Ramos (cell line): ENCODE measurements around the gene SERPINA10.

Source experiments
- in situ Hi-C: fragments of 300-500 bp; cut with MboI; formaldehyde crosslinking; loops from one replicate; pipeline ENCODE4 v1.14.3; 2022; ENCODE audit warnings: low sequenced_read_pairs; ENCODE audit not compliant: unreplicated experiment

The SERPINA10 gene

GRCh38 chr14:94292872-94293577 lies at the start of gene SERPINA10:
SERPINA10 (minus strand) TSS chr14:94293268; CDS start chr14:94290593, 2,675 bp downstream.
- in situ Hi-C loops, result no loop called here

- in situ Hi-C loops, result no loop called here
These were observed 49.4 kb upstream of the SERPINA10 start for GRCh38 chr14:94342334-94342934.

DNA sequence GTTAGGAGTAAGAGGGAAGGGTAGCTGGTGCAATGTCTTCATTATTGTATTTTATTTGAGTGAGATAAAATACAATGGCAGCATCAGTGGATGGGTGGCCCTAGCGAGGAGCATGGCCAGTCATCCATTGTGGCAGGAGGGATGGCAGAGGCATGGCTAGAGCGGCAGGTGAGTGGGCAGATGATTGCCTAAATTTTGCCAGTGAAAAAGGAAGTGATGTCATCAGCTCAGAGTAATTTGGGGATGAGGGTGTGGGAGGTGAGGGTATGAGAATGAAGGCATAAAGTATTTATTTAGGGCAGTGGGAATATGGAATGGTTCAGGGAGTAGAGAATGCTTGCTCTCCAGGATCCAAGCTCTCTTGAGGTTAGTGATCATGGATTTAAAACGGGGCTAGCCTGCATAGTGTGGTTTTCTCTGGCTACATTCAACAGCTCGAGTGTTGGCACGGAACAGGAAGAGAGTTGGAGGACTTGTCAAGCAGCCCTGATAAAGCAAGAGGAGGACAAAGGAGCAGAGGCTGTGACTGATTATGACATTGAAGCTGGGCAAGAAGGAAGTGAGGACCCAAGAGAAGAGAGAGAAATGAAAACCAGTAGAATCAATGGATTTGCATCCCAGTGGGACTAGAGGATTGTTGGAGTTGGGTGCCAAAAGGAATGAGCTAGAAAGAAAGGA lies 48.7 kb upstream of the SERPINA10 start:
- in situ Hi-C loops, result no loop called here

- in situ Hi-C loops, result no loop called here
These were observed 47.5 kb upstream of the SERPINA10 start for GRCh38 chr14:94340533-94340932.

GRCh38 chr14:94338023-94338422 lies 45.0 kb upstream of the SERPINA10 start:
- in situ Hi-C loops, result no loop called here

- in situ Hi-C loops, result no loop called here
These were observed 44.2 kb upstream of the SERPINA10 start for GRCh38 chr14:94337274-94337673.

- in situ Hi-C loops, result no loop called here
These were observed 41.8 kb upstream of the SERPINA10 start for GRCh38 chr14:94334872-94335271.

DNA sequence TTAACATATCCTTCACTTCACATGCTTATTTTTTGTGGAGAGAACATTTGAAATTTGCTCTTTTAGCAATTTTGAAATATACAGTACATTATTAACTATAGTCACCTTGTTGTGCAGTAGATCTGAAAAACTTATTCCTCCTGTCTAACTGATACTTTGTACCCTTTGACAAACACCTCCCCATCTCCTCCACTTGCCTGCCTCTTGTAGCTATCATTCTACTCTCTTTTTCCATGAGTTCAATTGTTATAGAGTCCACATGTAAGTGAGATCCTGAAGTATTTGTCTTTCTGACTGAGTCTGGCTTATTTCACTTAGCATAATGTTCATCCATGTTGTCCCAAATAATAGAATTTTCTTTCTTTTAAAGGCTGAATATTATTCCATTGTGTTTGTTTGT lies 39.5 kb upstream of the SERPINA10 start:
- in situ Hi-C loops, result no loop called here

- in situ Hi-C loops, result no loop called here
These were observed 39.1 kb upstream of the SERPINA10 start for GRCh38 chr14:94332063-94332583.

DNA sequence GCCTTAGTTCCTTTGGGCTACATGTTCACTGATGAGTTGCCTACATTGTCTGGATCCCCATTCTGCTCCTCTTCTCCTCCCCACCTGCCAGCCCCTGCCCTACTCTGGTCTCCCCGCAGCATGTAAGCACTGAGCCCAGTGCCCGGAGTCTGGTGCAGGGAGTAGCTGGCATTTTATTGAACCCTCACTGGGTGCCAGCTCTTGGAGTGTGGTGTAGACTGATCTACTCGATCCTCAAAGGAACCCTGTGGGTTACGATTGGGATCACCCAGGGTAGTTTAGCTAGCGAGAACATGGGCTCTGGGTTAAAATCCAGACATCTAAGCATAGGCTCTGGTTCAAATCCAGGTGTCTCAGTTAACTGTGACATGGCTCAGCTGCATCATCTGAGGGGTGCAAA lies 38.4 kb upstream of the SERPINA10 start:
- in situ Hi-C loops, result no loop called here

- in situ Hi-C loops, result no loop called here
These were observed 37.8 kb upstream of the SERPINA10 start for GRCh38 chr14:94330857-94331256.

DNA sequence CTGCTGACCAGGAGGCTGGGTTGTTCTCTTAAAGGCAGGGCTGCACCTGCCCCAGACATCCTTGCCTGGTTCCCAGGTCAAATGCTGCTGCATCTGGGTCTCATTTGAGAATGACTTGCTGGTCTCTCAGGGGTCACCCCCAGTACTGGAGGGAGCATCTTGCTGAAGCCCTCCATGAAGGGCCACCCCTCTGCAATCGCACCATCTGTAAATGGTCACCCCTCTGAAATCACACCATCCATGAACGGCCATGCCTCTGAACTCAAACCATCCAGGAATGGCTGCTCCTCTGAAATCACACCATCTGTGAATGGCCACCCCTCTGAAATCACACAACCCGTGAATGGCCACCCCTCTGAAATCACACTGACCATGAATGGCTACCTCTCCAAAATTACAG lies 37.4 kb upstream of the SERPINA10 start:
- in situ Hi-C loops, result no loop called here

DNA sequence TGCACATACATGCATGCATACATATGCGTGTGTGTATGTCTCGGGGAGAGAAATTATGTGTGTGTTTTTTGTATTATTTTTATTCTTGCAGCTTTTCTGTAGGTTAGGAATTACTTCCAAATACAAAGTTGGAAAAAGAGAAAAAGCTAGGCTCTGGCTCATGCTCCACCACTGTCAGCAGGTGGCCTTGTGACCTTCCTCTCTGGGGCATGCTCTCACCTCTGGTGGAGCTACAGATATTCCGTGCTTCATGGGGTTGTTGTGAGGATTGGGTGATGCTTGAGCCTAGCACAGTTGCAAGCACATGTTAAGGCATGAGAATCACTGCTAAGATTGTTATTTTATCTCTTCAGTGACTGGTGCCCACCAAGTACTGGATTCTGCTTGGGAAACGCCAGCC lies 36.8 kb upstream of the SERPINA10 start:
- in situ Hi-C loops, result no loop called here

GRCh38 chr14:94328196-94328595 lies 35.1 kb upstream of the SERPINA10 start:
- in situ Hi-C loops, result no loop called here

DNA sequence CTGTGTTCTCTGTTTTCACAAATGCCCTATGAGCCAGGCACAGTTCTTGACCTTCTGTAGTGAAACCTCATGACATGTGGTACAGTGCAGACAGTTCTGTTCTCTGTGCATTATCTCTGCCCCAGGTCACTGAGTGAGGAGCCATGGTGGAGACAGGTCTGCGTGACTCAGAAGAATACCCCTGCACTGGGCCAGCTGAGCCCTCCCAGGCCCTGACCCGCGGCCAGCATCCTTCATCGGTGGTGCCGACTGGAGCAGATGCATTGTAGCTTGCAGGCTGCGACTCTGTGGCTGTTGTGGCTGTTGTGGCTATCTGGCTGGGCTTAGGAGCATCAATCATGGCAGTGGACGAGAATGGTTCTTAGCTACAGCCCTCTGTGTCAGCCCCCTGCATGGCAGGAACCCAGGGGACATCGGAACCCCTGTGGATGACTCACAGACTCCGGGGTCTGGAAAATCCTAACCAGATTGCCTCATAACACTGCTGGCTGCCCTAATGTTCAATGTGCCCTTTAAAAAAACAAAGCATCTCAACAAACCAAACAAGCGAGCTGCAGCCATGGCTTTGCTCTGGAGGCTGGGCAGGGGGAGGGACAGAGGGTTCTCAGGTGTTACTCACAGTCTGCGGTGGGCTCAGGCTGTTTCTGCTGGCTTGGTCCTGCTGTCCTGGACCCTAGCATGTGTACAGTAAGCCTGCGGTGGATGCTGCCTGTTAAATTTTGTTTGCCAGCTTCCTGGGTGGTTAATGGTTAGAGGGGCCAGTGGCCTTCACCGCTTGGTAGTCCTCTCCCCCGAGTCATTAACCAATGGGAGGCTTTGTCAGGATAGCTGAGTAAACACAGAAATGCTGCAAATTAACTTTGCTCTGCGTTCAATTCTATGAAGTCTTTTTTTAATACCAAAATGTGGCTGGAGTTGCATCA lies 29.8 kb upstream of the SERPINA10 start, which contains the start of gene SERPINA6:
TSS of gene SERPINA6 (minus strand) at position 689 of the 923 bp plus-strand sequence. CDS start 8,688 bp downstream, outside the sequence.
- in situ Hi-C loops, result no loop called here

DNA sequence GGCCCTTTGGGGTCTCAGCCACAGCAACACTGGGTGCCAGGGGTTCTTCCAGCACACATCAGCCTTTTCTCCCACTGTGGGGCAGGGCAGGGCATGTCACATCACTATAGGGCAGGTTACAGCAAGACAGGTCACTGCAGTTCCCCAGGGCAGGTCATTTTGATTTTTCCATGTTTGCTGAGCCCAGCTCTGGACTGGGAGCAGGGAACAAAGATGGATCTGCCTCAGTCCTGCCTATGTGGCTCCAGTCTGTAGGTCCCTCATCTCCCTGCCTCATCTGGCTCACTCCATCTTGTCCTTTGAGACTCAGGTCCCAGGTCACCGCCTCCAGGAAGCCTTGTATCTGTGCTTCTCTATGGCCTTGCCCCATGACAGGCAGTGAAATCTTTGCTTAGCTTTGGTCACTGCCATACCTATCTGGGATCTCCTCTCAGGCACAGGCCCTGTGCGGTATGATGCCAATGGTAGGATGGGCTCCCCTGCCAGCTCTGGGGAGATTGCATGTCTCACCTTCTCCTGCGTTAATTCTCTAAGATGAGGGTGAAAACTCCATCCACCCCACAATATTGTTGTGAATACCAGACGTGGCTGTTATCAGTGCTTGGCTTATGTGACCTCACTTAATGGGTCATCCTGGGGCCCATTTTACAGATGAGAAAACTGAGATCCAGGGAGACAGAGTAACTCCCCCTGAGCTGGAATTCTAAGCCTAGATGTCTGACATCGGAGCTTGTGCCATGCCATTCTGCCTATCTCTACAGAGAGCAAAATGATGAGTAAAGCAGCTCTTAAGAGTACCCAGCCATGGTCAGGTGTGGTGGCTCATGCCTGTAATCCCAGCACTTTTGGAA lies 28.6 kb upstream of the SERPINA10 start:
- in situ Hi-C loops, result no loop called here

DNA sequence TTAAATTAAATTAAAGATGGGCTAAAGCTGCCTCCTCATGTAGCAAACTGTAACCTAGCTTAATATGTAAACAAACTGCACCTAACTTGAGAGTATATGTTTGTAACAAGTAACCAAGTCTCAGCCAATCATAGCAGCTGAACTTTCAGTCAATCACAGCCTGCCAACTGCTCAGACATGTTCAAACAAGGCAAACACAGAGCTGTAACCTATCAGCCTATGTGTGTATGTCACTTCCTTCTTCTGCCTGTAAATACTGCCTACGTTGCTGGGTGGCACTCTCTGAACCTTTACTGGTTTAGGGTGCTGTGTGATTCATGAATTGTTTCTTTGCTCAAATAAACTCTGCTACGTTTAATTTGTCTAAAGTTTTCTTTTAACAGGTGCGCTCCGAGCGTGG lies 27.2 kb upstream of the SERPINA10 start:
- in situ Hi-C loops, result no loop called here

GRCh38 chr14:94317259-94317658 lies 24.2 kb upstream of the SERPINA10 start:
- in situ Hi-C loops, result no loop called here

DNA sequence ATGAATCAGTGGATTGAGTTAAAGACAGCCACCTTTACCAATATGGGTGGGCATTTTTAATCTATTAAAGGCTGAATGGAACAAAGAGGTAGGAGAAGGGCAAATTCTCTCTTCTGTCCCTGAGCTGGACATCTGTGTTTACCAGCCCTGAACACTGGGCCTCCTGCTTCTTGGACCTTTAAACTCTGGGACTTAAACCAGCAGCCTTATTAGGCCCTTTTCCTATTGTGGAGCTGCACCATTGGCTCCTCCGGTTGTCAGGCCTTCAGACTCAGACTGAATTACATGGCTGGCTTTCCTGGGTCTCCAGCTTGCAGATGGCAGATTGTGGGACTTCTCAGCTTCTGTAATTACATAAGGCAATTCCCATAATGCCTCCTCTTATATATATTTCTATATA lies 23.6 kb upstream of the SERPINA10 start:
- in situ Hi-C loops, result no loop called here
